ENCODE results near the gene GALP.

GRCh38 chr19:56144831-56145230 lies 31.0 kb upstream of the GALP start:
- TF ChIP-seq CTCF (conservative IDR thresholded peaks at IDR 0.05; ENCODE audit: low read length) (no peak), EZH2phosphoT487 (IDR thresholded peaks at IDR 0.05; ENCODE audit: borderline replicate concordance) (no peak)

Data from Loucy (cell line).